ENCODE results near the gene PDE9A. TPM values are rescaled to one million over a fixed set of nuclear protein-coding genes. Genes with fewer than 3 reads are reported as not detected.

The PDE9A gene
- total and polyA plus RNA-seq, 8 donors: 5.1 to 24.2 (median 21.9) TPM

DNA sequence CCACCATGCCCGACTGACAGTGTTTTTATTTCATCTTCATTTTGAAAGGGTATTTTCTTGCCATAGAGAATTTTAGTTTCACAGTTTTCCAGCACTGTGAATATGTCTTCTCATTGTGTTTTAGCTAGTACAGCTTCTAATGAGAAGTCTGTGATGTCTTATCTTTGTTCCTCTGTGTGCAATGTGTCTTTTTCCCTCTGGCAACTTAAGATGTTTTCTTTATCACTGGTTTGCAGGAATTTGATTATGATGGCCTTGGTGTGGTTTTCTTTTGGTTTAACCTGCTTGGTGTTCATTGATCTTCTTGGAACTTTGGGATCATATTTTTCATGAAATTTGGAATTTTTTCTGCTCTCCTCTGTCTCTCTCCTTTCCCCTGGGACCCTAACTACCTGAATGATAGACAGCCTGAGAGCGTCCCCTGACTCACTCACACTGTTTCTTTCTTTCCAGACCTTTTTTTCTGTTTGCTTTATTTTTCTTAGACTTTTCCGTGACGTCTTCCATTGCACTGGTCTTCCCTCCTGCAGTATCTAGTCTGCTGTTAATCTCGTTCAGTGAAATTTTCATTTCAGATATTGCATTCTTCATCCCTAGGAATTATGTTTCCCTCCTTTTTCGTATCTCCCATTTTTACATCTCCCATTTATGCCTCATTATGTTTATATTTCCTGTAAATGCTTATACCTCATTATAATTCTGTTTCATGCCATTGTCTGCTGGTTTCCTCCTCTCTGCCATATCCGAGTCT lies 48.5 kb downstream of the PDE9A start:
- ATAC-seq (no peak), DNase-seq (no peak)
- Histone ChIP-seq H3K4me1 (no peaks in the 10 kb centered on the region), H3K27ac (no peak overlapping the region), H3K27me3 (no peaks in the 10 kb centered on the region), H3K9me3 (no peaks in the 10 kb centered on the region), H3K4me3 (no peak overlapping the region), H3K36me3 (no peaks in the 10 kb centered on the region)
- TF ChIP-seq CTCF (IDR thresholded peaks at IDR 0.05): no peak
- intact Hi-C loops (cut with DNase I): no loop called here

DNA sequence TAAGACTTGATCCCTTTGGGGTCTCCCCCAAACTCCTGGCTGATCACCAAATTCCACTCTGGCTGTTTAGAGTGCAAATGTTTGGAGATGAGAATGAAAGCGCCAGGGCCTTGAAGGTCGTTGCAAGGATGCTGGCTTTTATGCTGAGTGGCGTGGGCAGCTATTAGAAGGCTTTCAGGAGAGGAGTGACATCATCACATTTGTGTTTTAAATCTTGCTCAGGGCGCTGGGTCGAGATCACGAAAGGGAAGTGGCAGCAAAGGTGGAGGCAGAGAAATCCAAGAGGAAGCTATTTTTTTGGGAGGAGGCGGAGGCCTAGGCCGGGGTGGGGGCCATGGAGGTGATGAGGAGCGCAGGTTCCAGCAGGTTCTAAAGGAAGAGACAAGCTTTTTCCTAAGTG lies 49.3 kb downstream of the PDE9A start:
- intact Hi-C loops (cut with DNase I): no loop called here
- Histone ChIP-seq H3K4me3 (no peak overlapping the region), H3K36me3 (no peaks in the 10 kb centered on the region), H3K4me1 (no peaks in the 10 kb centered on the region), H3K27me3 (no peaks in the 10 kb centered on the region), H3K27ac (no peak overlapping the region), H3K9me3 (no peaks in the 10 kb centered on the region)
- no peak for DNase-seq
- no peak for ATAC-seq
- TF ChIP-seq CTCF (IDR thresholded peaks at IDR 0.05): no peak

DNA sequence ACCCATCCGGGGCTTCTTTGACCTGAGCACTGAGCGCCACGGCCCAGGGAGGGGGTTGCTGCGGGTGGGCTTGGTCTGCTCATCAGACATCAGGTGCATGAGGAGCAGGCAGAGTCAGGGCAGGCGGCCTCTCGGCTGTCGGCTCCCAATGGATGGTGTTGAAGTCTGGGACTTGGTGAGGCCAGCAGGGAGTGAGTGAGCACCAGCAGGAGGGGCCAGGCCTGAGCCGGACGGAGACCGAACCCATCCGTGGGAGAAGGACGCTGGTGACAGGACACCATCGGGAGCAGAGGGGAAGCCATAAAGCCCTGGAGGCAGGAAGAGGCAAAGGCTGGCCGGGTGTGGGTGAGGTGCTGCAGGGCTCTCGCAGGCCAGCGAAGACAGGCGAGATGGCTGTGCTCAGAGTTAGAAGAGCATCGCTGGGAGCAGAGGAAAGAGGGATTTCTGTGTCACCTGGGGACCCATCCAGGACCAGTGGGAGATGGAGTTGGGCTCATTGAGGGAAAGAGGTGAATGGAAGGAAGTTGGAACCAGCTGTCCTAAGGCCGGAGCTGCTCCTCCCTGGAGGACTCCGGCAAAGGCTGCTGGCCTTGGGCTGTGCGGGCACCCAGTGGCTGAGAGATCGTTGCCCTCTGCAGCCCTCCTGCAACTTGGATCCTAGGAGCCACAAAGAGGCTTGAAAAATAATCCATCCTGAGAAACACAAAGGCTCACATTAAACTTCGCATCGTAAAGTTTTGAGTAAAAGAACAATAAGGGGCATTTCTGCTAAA lies 49.9 kb downstream of the PDE9A start:
- ATAC-seq: no peak

GRCh38 chr21:42703965-42704364 lies 50.5 kb downstream of the PDE9A start:
- no peaks in the 10 kb centered on the region for H3K27me3 ChIP-seq
- H3K36me3 ChIP-seq: no peaks in the 10 kb centered on the region
- intact Hi-C loops (cut with DNase I): no loop called here
- no peak for DNase-seq
- no peak overlapping the region for H3K27ac ChIP-seq
- TF ChIP-seq CTCF (IDR thresholded peaks at IDR 0.05): no peak
- H3K4me3 ChIP-seq: no peak overlapping the region
- no peaks in the 10 kb centered on the region for H3K9me3 ChIP-seq
- no peaks in the 10 kb centered on the region for H3K4me1 ChIP-seq
- ATAC-seq: no peak

More for the DNA sequence above, 49.9 kb downstream of the PDE9A start:
- Histone ChIP-seq H3K27ac (no peak overlapping the region), H3K4me3 (no peak overlapping the region), H3K4me1 (no peaks in the 10 kb centered on the region), H3K9me3 (no peaks in the 10 kb centered on the region), H3K27me3 (no peaks in the 10 kb centered on the region), H3K36me3 (no peaks in the 10 kb centered on the region)
- intact Hi-C loops (cut with DNase I): no loop called here
- TF ChIP-seq CTCF (IDR thresholded peaks at IDR 0.05): no peak
- no peak for DNase-seq

DNA sequence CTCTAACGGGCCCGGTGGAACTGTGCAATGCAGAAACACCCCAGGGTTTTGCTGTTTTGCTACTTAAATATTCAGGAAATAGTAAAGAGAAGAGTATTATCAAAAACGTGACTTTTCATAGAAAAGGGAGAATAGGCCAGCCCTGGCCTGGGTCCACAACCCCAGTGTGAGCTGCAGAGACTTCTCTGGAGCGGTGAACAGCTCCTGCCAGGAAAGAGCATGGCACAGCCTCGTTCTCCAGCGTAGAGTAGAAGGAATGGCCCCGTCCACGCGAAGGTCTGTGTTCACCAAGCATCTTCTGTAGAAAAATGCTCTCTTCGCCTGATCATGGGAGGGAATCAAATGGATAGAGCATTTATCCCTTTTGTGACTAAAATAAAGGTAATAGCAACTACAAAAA lies 51.4 kb downstream of the PDE9A start:
- no peak for DNase-seq
- Histone ChIP-seq H3K27me3 (no peaks in the 10 kb centered on the region), H3K4me3 (no peak overlapping the region), H3K9me3 (no peaks in the 10 kb centered on the region), H3K36me3 (no peaks in the 10 kb centered on the region), H3K4me1 (no peaks in the 10 kb centered on the region), H3K27ac (no peak overlapping the region)
- TF ChIP-seq CTCF (IDR thresholded peaks at IDR 0.05): no peak
- intact Hi-C loops (cut with DNase I): no loop called here
- ATAC-seq: no peak

Measured in left lung (tissue), 10 donors.